ENCODE data around the gene WEE2. TPM values are rescaled to one million over a fixed set of nuclear protein-coding genes. Genes with fewer than 3 reads are reported as not detected.

WEE2 gene
- polyA plus RNA-seq, 1 donor, result 0.09 TPM

- no peak for DNase-seq (ENCODE audit: low read depth)
Measured at GRCh38 chr7:141691540-141691939, 16.6 kb upstream of the WEE2 start.

DNA sequence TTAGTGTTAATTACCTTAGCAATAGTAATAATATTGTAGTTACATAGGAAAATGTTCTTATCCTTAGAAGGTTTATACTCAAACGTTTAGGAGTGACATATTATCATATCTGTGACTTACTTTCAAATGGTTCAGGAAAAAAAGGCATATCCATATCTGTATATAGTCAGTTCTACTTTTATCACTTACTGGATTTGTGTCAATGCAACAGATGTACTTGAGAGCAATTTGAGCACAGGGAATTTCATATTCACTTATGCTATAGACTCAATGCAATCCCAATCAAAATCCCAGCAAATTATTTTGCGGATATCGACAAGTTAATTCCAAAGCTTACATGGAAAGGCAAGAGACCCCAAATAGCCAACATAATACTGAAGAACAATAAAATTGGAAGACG lies 16.2 kb upstream of the WEE2 start:
- DNase-seq (ENCODE audit: low read depth), result no peak

DNA sequence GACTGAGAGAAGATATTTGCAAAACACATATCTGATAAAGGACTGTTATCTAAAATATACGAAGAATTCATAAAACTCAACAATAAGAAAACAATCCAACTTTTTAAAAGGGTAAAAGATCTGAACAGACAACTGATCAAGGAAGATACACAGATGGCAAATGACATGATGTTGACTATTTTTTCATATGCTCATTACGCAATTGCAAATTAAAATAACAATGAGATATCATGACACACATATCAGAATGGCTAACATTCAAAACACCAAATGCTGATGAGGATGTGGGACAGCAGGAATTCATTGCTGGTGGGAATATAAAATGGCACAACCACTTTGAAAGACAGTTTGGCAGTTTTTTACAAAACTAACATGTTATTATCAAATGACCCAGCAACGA lies 15.1 kb upstream of the WEE2 start:
- no peak for DNase-seq (ENCODE audit: low read depth)

- no peak for DNase-seq (ENCODE audit: low read depth)
Measured at GRCh38 chr7:141695803-141696289, 12.3 kb upstream of the WEE2 start.

DNA sequence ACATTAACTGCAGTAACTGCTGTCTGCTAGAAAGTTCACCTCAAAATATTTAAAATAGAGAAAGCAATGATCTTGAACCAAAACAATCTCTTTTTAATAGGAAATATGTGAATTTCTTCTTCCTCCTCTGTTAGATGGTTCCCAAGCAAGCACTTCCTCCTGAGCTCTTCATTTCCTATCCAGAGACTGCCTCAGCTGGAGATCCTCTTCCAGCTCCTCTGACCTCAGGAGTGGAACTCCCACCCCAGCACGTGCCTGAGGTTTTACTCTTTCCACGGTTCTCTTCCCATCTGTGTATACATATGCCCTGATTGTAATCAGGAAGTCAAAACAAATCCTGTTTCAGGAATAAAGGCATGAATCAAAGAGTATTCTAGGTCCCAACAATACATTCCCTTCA lies 11.8 kb upstream of the WEE2 start:
- DNase-seq (ENCODE audit: low read depth), result no peak

DNA sequence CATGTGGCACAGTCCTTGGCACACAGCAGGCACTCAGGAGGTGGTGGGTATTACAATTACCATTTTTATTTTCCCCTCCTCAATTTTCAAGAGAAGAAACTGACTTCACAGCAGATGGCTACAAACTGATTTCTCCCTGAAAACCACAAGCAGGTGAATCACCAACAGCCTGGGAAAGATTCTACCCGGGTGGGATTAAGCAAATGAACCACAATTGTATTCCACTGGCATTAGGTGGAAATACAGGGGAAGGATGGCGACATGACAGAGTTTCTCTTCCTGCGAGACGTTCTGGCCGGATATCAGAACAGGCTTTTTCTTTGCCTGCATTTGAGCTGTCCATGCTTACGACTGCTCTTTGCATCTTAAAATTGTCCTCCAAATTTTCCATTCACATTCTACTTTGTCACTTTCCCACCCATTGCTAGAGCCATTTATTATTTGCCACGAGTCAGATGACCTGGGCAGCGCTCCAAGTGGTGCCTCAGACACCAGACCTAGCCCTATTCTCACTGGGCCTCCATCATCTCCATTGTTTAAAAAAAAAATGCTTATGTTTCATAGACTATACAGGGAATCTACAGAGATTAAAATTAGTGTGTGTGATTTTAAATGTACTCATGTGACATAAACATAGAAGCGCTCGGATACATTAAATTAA lies 10.8 kb upstream of the WEE2 start:
- DNase-seq (ENCODE audit: low read depth), result no peak

DNA sequence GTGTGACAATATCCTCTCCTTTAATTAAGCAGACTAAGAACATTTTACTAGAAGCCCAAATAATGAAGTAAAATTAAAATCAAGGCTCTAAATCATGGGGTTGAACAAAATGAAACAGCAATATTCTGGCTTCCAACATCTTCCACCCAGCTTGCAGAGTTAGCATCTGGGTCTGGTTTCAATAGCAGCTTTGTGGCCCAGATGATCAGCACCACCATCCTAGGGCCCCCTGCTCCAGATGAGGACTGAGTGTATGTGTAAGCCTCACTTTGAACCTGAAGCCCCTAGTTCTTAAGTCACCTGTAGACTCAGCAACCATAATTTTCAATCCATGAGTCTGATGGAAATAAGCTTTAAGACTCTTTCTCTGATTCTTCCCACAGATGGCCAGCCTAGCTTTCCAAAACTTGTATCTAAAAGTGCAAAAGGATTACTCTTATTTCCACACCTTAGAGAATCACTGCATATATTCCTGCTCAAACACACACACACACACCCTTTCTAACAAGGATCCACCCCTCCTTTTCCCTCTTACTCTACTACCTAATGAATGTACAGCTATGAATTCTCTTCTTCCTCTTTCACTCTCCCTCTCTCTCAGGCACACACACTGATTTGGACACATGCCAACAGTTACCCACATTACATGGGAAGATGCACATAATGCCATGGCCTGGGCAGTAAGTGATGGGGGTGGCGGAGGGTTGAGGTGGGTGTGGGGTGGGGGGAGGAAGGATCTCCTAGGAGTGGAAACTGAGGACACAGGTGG lies 9.7 kb upstream of the WEE2 start:
- no peak for DNase-seq (ENCODE audit: low read depth)

DNA sequence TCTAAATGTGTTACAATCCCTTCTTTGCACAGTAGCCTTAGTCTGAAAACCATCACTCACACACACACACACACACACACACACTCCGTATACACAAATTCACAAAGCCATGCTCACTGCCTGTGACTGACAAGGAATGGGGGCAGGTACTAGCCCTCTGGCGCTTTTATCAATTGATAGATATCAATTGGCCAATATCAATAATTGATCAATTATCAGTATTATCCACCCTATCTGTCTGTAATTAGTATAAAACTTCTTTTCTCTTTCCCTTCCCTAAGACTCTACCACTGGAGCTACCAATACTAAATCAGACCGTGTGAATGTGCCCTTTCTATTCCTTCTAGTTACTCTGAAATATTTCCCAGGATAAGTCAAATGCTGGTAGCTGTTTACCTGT lies 8.3 kb upstream of the WEE2 start:
- no peak for DNase-seq (ENCODE audit: low read depth)

- no peak for DNase-seq (ENCODE audit: low read depth)
Measured at GRCh38 chr7:141700296-141700847, 7.8 kb upstream of the WEE2 start.

DNA sequence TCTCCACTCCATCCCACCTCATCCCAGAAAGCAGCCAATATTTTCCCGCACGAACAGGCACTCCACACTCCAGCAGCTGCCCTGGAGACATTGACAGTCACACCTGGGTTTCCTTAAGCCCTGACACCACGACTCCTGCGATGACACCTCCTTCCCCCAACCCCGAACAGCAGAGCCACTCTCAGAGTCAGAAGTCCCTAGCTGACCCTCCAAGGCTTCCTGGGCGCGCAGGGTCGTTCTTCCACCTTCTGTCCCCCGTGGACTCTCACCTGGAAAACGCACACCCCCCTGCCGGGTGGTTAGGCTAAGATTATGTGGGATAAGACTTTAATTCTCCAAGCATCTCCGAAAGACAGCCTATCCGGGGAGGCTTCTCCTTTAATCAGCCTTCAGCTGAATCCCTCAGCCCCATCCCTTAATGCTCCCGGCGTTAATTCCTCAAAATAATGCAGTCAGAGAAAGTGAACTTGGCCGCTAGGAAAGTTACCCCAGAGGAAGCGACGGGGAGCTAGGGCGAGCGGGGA lies 7.2 kb upstream of the WEE2 start:
- no peak for DNase-seq (ENCODE audit: low read depth)

- DNase-seq (ENCODE audit: low read depth), result no peak
Measured at GRCh38 chr7:141701489-141702046, 6.6 kb upstream of the WEE2 start.

- DNase-seq (ENCODE audit: low read depth), result no peak
Measured at GRCh38 chr7:141702047-141702567, 6.0 kb upstream of the WEE2 start, which contains the start of gene DENND11. DENND11 (minus strand) TSS chr7:141702166; CDS start chr7:141702153, 13 bp downstream.

DNA sequence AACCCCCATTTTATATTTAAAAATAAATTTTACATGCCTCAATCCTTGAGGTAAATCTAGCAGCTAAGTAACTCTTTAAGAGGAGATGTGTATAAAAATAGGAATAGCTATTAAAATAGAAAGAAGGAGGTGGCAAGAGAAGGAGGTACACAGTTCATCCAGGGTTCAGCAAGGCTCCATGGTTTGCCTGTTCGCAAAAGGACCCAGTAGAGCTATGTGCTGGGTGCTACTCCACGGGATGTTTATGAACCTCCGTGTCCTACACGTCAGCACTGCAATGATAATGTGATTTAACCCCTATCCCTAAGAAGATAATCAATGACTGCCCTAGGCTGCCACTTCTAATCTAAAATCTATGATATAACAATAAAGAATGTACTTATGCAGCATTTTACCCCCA lies 5.3 kb upstream of the WEE2 start:
- no peak for DNase-seq (ENCODE audit: low read depth)

GRCh38 chr7:141704112-141704511 lies 4.0 kb upstream of the WEE2 start:
- DNase-seq (ENCODE audit: low read depth), result no peak

DNA sequence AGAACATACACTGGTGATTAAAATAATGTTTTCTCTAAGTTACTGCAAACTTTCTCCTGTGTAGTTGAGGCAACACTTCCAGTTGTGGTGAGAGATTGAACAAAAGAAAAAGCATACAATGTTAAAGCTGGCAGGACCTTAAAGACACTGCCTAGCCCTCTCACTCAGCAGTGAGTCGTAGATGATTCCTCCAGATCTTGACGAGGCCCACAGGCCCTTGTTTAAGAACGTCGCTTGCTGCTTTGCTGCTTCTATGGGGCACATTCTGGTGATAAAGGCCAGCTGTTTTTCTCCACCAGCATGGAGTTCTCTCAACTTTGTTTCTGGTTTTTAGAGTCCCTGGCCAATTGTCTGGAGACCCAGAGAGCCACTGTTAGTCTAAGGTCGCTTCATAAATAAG lies 3.4 kb upstream of the WEE2 start:
- no peak for DNase-seq (ENCODE audit: low read depth)

DNA sequence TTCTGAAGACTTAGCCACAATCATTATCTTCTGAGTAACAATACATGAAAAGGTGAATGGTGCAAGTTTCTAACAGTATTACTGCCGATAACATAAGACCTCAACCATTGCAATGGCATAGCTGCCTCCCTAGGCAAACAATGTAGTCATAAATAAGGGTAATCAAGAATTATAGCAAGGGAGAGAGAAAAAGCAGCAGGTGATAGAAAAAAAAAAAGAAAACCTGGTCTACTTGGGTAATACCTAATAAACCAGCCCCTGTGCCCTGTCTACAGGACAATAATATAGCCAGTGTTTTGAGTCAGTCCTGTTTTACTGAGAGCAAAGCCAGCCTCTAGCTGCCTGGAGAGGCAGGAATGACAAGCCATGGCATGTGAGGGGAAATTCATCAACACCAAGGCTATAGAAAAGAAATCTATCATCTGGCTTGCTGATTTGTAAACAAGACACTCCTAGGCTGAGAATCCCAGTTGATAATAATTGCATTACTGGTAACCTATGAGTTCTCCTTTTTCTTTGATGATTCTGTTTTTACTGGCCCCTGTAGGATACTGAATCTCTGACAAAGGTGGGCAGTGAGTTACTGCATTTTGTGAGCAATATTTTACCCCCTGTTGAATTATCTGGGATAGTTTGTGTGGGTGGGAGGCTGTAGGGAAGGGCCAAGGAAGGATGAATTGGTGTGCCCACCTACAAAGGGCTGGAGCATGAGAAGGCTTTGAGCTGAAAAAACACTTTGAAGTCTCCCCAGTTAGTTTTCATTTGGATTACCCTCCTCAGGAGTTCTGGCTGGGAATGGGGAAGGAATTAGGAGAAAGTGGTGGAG lies 1.7 kb upstream of the WEE2 start:
- no peak for DNase-seq (ENCODE audit: low read depth)

- DNase-seq (ENCODE audit: low read depth), result no peak
Measured at GRCh38 chr7:141709318-141709717, 1.2 kb downstream of the WEE2 start.

- no peak for DNase-seq (ENCODE audit: low read depth)
Measured at GRCh38 chr7:141709749-141710148, 1.6 kb downstream of the WEE2 start.

- DNase-seq (ENCODE audit: low read depth), result no peak
Measured at GRCh38 chr7:141710301-141710700, 2.1 kb downstream of the WEE2 start.

DNA sequence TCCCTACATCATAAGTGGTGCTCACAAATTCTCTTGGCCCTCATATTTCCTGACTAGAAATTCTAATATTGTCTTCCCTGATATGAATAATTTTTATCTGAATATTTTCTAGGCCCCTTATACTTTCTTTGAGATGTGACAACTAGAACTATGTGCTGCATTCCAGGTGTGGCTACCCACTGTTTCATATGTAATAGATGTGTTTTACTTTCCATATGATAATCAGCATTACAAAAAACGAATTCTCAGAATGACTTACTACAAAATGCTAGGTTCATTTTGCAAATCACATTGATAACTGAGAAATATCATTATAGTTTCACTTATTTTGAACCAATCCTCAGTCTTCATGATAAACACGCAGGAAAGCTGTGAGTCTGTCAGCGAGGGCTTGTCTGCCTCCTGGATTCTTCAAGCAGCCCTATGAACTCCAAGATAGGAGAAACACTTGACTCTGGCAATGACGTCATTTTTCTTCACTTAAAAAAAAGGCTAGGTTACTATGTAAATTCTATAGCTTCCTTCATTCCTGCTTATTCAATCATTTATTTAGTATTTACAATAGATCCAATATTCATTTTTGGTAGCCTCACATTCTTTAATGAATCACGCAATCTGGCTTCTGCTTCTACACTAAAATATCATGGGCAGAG lies 4.6 kb downstream of the WEE2 start:
- no peak for DNase-seq (ENCODE audit: low read depth)

DNA sequence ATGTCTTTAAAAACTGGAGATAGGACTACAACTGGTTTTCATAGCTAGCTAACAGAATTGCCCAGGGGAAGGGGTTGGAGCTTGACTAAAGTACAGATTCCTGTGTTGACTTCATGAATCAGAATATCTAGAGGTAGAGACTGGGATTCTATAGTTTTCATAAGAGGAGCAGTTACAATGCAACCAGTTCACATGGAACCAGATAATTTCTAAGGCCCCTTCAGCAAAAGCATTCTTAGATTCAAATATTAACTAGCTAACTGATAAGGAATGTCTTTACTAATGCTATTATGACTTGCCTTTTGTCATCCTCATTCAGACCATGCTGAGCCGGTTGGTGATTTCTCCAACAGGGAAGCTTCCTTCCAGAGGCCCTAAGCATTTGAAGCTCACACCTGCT lies 5.7 kb downstream of the WEE2 start:
- no peak for DNase-seq (ENCODE audit: low read depth)
